H9 (cell line): ENCODE data around the gene NHS. TPM values are rescaled to one million over a fixed set of nuclear protein-coding genes. Genes with fewer than 3 reads are reported as not detected.
"Not testable (repeated sequence)": the region's sequence is repeated elsewhere in the genome, so short reads cannot be mapped to it uniquely, and the experiment has no call there.

Source experiments
- DNase-seq: peaks from one replicate; pipeline ENCODE4 v3.0.0-alpha.2; 2017
- H2AFZ ChIP-seq: one replicate; pipeline ENCODE4 v1.6.1; 2013; ENCODE audit warnings: mild to moderate bottlenecking, low read length, control low read depth, moderate library complexity
- H2AK5ac ChIP-seq: 2 replicates; pipeline ENCODE4 v1.6.1; 2013; ENCODE audit warnings: low read length, control low read depth, mixed read lengths; ENCODE audit not compliant: insufficient read length
- H2BK120ac ChIP-seq: one replicate; pipeline ENCODE4 v1.6.1; 2013; ENCODE audit warnings: low read depth, mild to moderate bottlenecking, low read length, control low read depth, inconsistent platforms; ENCODE audit not compliant: poor library complexity, severe bottlenecking
- H2BK12ac ChIP-seq: 2 replicates; pipeline ENCODE4 v1.6.1; 2013; ENCODE audit warnings: low read length, control low read depth, mixed read lengths, low read depth; ENCODE audit not compliant: insufficient read length
- H2BK15ac ChIP-seq: 2 replicates; pipeline ENCODE4 v1.6.1; 2013; ENCODE audit warnings: low read depth, low read length, control low read depth
- H2BK20ac ChIP-seq: one replicate; pipeline ENCODE4 v1.6.1; 2013; ENCODE audit warnings: low read depth, mild to moderate bottlenecking, low read length, control low read depth, inconsistent platforms; ENCODE audit not compliant: poor library complexity, severe bottlenecking
- H2BK5ac ChIP-seq: 2 replicates; pipeline ENCODE4 v1.6.1; 2013; ENCODE audit warnings: low read length, control low read depth, mixed read lengths; ENCODE audit not compliant: insufficient read length
- H3K14ac ChIP-seq: 2 replicates; pipeline ENCODE4 v1.6.1; 2013; ENCODE audit warnings: low read length, control low read depth; ENCODE audit not compliant: insufficient read depth
- H3K18ac ChIP-seq: 2 replicates; pipeline ENCODE4 v1.6.1; 2013; ENCODE audit warnings: low read depth, mild to moderate bottlenecking, mixed read lengths, low read length, control low read depth; ENCODE audit not compliant: insufficient read length
- H3K23ac ChIP-seq: 2 replicates; pipeline ENCODE4 v1.6.1; 2013; ENCODE audit warnings: low read length, control low read depth, mixed read lengths, low read depth; ENCODE audit not compliant: insufficient read length
- H3K23me2 ChIP-seq: 2 replicates; pipeline ENCODE4 v1.6.1; 2013; ENCODE audit warnings: low read depth, mild to moderate bottlenecking, mixed read lengths, low read length, control low read depth; ENCODE audit not compliant: insufficient read length, poor library complexity, severe bottlenecking
- H3K27ac ChIP-seq: 2 replicates; pipeline ENCODE4 v1.5.1; 2013; ENCODE audit warnings: low read length, control low read depth, mixed read lengths, low read depth; ENCODE audit not compliant: insufficient read length
- H3K27me3 ChIP-seq: 2 replicates; pipeline ENCODE4 v1.6.1; 2013; ENCODE audit warnings: low read length, control low read depth, inconsistent platforms; ENCODE audit not compliant: insufficient read depth
- H3K4ac ChIP-seq: 2 replicates; pipeline ENCODE4 v1.6.1; 2013; ENCODE audit warnings: low read depth, mild to moderate bottlenecking, control low read depth, inconsistent platforms, low read length, moderate library complexity
- H3K4me1 ChIP-seq: 2 replicates; pipeline ENCODE4 v1.6.1; 2013; ENCODE audit warnings: low read length, control low read depth, inconsistent platforms; ENCODE audit not compliant: insufficient read depth
- H3K4me2 ChIP-seq: 2 replicates; pipeline ENCODE4 v1.6.1; 2013; ENCODE audit warnings: low read length, control low read depth, mixed read lengths; ENCODE audit not compliant: insufficient read length, insufficient read depth
- H3K56ac ChIP-seq: 2 replicates; pipeline ENCODE4 v1.6.1; 2013; ENCODE audit warnings: low read depth, mild to moderate bottlenecking, mixed read lengths, low read length, control low read depth; ENCODE audit not compliant: insufficient read length
- H3K79me1 ChIP-seq: 2 replicates; pipeline ENCODE4 v1.6.1; 2013; ENCODE audit warnings: low read depth, mild to moderate bottlenecking, moderate library complexity, low read length, control low read depth, inconsistent platforms; ENCODE audit not compliant: insufficient read depth, poor library complexity, severe bottlenecking
- H3K79me2 ChIP-seq: 2 replicates; pipeline ENCODE4 v1.6.1; 2013; ENCODE audit warnings: low read length, control low read depth, inconsistent platforms; ENCODE audit not compliant: insufficient read depth
- H3K9ac ChIP-seq: 2 replicates; pipeline ENCODE4 v1.6.1; 2013; ENCODE audit warnings: low read length, control low read depth, mixed read lengths; ENCODE audit not compliant: insufficient read length; ENCODE audit errors: extremely low read depth
- H3K9me3 ChIP-seq: one replicate; pipeline ENCODE4 v1.6.1; 2013; ENCODE audit warnings: low read depth, low read length, inconsistent platforms; ENCODE audit not compliant: control insufficient read depth
- H3T11ph ChIP-seq: one replicate; pipeline ENCODE4 v1.6.1; 2013; ENCODE audit warnings: mild to moderate bottlenecking, low read length, control low read depth, inconsistent platforms
- H4K20me1 ChIP-seq: one replicate; pipeline ENCODE4 v1.6.1; 2013; ENCODE audit not compliant: control insufficient read depth, insufficient read length, insufficient read depth
- H4K5ac ChIP-seq: 2 replicates; pipeline ENCODE4 v1.6.1; 2013; ENCODE audit warnings: low read depth, mild to moderate bottlenecking, mixed read lengths, low read length, control low read depth; ENCODE audit not compliant: insufficient read length
- H4K8ac ChIP-seq: replicated peaks from 2 replicates; pipeline ENCODE4 v1.6.1; 2013; ENCODE audit warnings: low read length, control low read depth, mixed read lengths, low read depth; ENCODE audit not compliant: insufficient read length
- H4K91ac ChIP-seq: 2 replicates; pipeline ENCODE4 v1.6.1; 2013; ENCODE audit warnings: low read depth, mild to moderate bottlenecking, moderate library complexity, mixed read lengths, low read length, control low read depth; ENCODE audit not compliant: insufficient read length
- H3K27ac Mint-ChIP-seq, 3 experiments: 2 replicates in 2 of 3; 3 replicates in 1 of 3; pipeline ENCODE4 v1.8.0; 2020 to 2021; ENCODE audit warnings: mixed read lengths in 3 of 3, mild to moderate bottlenecking in 1 of 3, moderate library complexity in 1 of 3
- H3K27me3 Mint-ChIP-seq: 2 replicates; pipeline ENCODE4 v1.8.0; 2021; ENCODE audit warnings: low read depth, mild to moderate bottlenecking, moderate library complexity, mixed read lengths
- H3K36me3 Mint-ChIP-seq, 3 experiments: 2 replicates in 2 of 3; 3 replicates in 1 of 3; pipeline ENCODE4 v1.8.0; 2020 to 2021; ENCODE audit warnings: low read depth in 3 of 3, mixed read lengths in 3 of 3; ENCODE audit not compliant: insufficient read depth in 1 of 3
- H3K4me1 Mint-ChIP-seq, 2 experiments: 2 replicates each; pipeline ENCODE4 v1.8.0; 2020; ENCODE audit warnings: mixed read lengths in 2 of 2
- H3K4me3 Mint-ChIP-seq, 2 experiments: 2 replicates in 1 of 2; 3 replicates in 1 of 2; pipeline ENCODE4 v1.8.0; 2020 to 2021; ENCODE audit warnings: mild to moderate bottlenecking in 2 of 2, mixed read lengths in 2 of 2, moderate library complexity in 1 of 2
- H3K9me3 Mint-ChIP-seq, 2 experiments: 2 replicates in 1 of 2; 3 replicates in 1 of 2; pipeline ENCODE4 v1.8.0; 2020; ENCODE audit warnings: mild to moderate bottlenecking in 2 of 2, mixed read lengths in 2 of 2, moderate library complexity in 1 of 2
- WGBS: extraction: QIAGEN DNeasy Blood & Tissue Kit; methylation state at CpG from one replicate; pipeline ENCODE4 v1.1.7; 2013; ENCODE audit warnings: missing lambda C conversion rate, low lambda C conversion rate, mixed read lengths; ENCODE audit not compliant: insufficient read length; ENCODE audit errors: extremely low coverage; 5-methylcytosine and 5-hydroxymethylcytosine counted together
- total RNA-seq: library from RNA; stranded (reverse); gene quantifications from 2 replicates; pipeline ENCODE4 v1.2.1, GENCODE V29; 2021
- TF ChIP-seq, protein P1 (sequence below): fragments of 200-600 bp; sonication (generic); conservative IDR thresholded peaks from 3 replicates; pipeline ENCODE4 v1.8.0; 2021; ENCODE audit warnings: antibody characterized with exemption, mild to moderate bottlenecking

NHS gene
- total RNA-seq, 1 experiment from 2014 or later: 8.7 TPM

DNA sequence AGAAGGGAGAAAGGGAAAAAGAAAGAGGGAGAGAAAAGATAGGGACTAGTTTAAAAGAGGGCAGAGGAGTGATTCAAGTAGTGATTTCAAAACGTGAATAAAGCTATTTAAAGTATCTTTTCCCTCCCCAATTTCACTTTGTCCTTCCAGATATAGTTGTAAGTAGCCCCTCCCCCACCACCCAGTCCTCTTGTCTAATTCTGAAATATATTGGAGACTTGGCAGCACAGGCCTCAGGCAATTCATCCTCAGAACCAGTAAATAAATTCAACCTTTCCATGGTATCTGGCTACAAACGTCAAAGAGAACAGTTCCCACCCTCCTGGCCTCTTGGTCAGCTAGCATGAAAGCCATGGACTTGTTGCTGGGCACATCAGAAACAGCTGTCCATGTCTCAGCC lies 192.8 kb downstream of the NHS start:
- Histone ChIP-seq H3K27me3 (no peaks in the 10 kb centered on the region), H3K27ac (no peak overlapping the region), H3K79me2 (no peaks in the 10 kb centered on the region), H4K5ac (no peak overlapping the region), H3K23ac (no peak overlapping the region), H3K18ac (no peak overlapping the region), H3K23me2 (no peaks in the 10 kb centered on the region), H3K9me3 (peaks cover 5% of the 10 kb centered on the region), H3K79me1 (no peaks in the 10 kb centered on the region), H3K56ac (no peak overlapping the region), H2AK5ac (no peak overlapping the region), H4K91ac (no peak overlapping the region), H4K8ac (no peak overlapping the region), H2BK15ac (no peak overlapping the region), H2BK20ac (no peak overlapping the region), H3K4me1 (no peaks in the 10 kb centered on the region; the same call in 1 of the 2 replicates), H2AFZ (no peak overlapping the region), H4K20me1 (no peaks in the 10 kb centered on the region), H3K4me2 (no peak overlapping the region), H3K14ac (no peak overlapping the region), H2BK12ac (no peak overlapping the region), H3T11ph (no peak overlapping the region), H2BK120ac (no peak overlapping the region), H3K4ac (no peak overlapping the region), H2BK5ac (no peak overlapping the region), H3K9ac (no peak overlapping the region)
- TF ChIP-seq, protein P1, sequence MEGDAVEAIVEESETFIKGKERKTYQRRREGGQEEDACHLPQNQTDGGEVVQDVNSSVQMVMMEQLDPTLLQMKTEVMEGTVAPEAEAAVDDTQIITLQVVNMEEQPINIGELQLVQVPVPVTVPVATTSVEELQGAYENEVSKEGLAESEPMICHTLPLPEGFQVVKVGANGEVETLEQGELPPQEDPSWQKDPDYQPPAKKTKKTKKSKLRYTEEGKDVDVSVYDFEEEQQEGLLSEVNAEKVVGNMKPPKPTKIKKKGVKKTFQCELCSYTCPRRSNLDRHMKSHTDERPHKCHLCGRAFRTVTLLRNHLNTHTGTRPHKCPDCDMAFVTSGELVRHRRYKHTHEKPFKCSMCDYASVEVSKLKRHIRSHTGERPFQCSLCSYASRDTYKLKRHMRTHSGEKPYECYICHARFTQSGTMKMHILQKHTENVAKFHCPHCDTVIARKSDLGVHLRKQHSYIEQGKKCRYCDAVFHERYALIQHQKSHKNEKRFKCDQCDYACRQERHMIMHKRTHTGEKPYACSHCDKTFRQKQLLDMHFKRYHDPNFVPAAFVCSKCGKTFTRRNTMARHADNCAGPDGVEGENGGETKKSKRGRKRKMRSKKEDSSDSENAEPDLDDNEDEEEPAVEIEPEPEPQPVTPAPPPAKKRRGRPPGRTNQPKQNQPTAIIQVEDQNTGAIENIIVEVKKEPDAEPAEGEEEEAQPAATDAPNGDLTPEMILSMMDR: no peak
- peaks cover 2% of the 10 kb centered on the region; the same call in 1 of the 2 replicates for H3K27me3 Mint-ChIP-seq
- H3K4me3 Mint-ChIP-seq: no peak overlapping the region
- no peak for DNase-seq
- H3K27ac Mint-ChIP-seq: no peak overlapping the region; a peak in 1 of 7 replicates
- peaks cover 0 to 3% (median 0%) of the 10 kb centered on the region in 3 experiments; a peak in 2 of 7 replicates for H3K36me3 Mint-ChIP-seq
- WGBS: no CpG with 5 or more reads among the region's 2 CpGs
- peaks cover 3 to 5% of the 10 kb centered on the region in 2 experiments; a peak in 2 of 5 replicates for H3K9me3 Mint-ChIP-seq
- peaks cover 12% of the 10 kb centered on the region in 2 experiments for H3K4me1 Mint-ChIP-seq

DNA sequence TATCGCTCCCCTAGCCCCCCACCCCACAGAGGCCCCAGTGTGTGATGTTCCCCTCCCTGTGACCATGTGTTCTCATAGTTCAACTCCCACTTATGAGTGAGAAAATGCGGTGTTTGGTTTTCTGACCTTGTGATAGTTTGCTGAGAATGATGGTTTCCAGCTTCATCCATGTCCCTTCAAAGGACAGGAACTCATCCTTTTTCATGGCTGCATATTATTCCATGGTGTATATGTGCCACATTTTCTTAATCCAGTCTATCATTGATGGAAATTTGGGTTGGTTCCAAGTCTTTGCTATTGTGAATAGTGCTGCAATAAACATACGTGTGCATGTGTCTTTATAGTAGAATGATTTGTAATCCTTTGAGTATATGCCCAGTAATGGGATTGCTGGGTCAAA lies 193.8 kb downstream of the NHS start:
- H3K4me3 Mint-ChIP-seq, H3K27me3 Mint-ChIP-seq, H2AFZ ChIP-seq, DNase-seq, H3K56ac ChIP-seq, H3K9me3 Mint-ChIP-seq, H2AK5ac ChIP-seq, H3K4me1 ChIP-seq, H3K36me3 Mint-ChIP-seq, H3K23ac ChIP-seq, H2BK5ac ChIP-seq, H3K27ac ChIP-seq, H2BK15ac ChIP-seq, H3K27ac Mint-ChIP-seq, H3K79me1 ChIP-seq, H3K4me2 ChIP-seq, H2BK120ac ChIP-seq, H3K14ac ChIP-seq, H3K9me3 ChIP-seq, H4K5ac ChIP-seq, H4K8ac ChIP-seq, H3K79me2 ChIP-seq, H2BK20ac ChIP-seq, H3K23me2 ChIP-seq, H4K20me1 ChIP-seq, H3K18ac ChIP-seq, H3K9ac ChIP-seq, H2BK12ac ChIP-seq, H3T11ph ChIP-seq, H4K91ac ChIP-seq, H3K27me3 ChIP-seq, H3K4ac ChIP-seq: not testable (repeated sequence)
- no CpG with 5 or more reads among the region's 3 CpGs for WGBS
- H3K4me1 Mint-ChIP-seq: peaks cover 6 to 12% of the 10 kb centered on the region in 2 experiments
